OCI-LY1 (cell line): ENCODE data around the gene FOXN3.

Experiments
- EZH2 ChIP-seq: fragments of 200-600 bp; sonication (generic), shearing (Covaris generic); IDR thresholded peaks from 2 replicates; pipeline ENCODE4 v1.8.0; 2017; ENCODE audit warnings: borderline replicate concordance, mixed run types, mild to moderate bottlenecking, antibody characterized with exemption, low read length, moderate library complexity, mixed read lengths
- TF ChIP-seq, protein P1 (sequence below): fragments of 200-600 bp; sonication (generic), shearing (Covaris generic); IDR thresholded peaks from 2 replicates; pipeline ENCODE4 v1.5.1; 2017; ENCODE audit warnings: mild to moderate bottlenecking, antibody characterized with exemption, low read length, moderate library complexity, mixed read lengths

DNA sequence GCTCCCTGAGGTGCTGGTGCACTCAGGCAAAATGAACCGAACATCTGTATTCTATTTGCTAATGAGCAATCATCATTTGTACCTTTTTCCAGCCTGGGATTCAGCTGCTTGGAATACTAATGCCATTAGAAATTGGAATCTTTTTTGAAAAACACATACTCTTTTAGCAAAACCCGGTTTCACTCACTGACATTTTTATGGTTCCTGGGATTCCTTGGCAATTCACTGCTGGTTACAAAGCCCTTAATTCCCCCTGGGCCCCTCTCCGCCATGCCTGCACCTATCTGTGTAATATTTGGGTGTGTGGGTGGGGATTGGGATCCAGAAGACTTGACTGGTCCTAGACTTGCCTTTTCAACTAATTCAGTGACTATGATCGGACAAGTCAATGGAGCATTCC, 199.1 kb downstream of the FOXN3 start:
- TF ChIP-seq, protein P1, sequence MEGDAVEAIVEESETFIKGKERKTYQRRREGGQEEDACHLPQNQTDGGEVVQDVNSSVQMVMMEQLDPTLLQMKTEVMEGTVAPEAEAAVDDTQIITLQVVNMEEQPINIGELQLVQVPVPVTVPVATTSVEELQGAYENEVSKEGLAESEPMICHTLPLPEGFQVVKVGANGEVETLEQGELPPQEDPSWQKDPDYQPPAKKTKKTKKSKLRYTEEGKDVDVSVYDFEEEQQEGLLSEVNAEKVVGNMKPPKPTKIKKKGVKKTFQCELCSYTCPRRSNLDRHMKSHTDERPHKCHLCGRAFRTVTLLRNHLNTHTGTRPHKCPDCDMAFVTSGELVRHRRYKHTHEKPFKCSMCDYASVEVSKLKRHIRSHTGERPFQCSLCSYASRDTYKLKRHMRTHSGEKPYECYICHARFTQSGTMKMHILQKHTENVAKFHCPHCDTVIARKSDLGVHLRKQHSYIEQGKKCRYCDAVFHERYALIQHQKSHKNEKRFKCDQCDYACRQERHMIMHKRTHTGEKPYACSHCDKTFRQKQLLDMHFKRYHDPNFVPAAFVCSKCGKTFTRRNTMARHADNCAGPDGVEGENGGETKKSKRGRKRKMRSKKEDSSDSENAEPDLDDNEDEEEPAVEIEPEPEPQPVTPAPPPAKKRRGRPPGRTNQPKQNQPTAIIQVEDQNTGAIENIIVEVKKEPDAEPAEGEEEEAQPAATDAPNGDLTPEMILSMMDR = no peak
- no peak for TF ChIP-seq EZH2
